Naive thymus-derived CD8-positive, alpha-beta T cell (primary cell): ENCODE results near the gene DACH2. TPM values are rescaled to one million over a fixed set of nuclear protein-coding genes. Genes with fewer than 3 reads are reported as not detected.

Experiments used
- polyA plus RNA-seq, 3 donors: library from polyadenylated mRNA; unstranded; fragments of 300-500 nt; fragmentation: Illumina TruSeq; gene quantifications; one replicate each; pipeline ENCODE4 v1.2.3, GENCODE V29; 2021
- total RNA-seq, 8 experiments: library from RNA in 2 of 8; stranded (reverse) in 2 of 8; gene quantifications; one replicate each; pipeline ENCODE4 v1.2.3 and lab custom pipeline; 2021 to 2026

Gene DACH2
- total and polyA plus RNA-seq, 5 experiments from 2014 or later, result not detected

Other genes with a start within 250 kb of the DACH2 start
- gene CHM, start 100.9 kb upstream of the DACH2 start, total RNA-seq, result 10 to 100 TPM; 20.4 to 21.8 TPM
- gene CHM, start 100.9 kb upstream of the DACH2 start, polyA plus RNA-seq, result 1 to 10 TPM; 5.3 to 6.7 (median 6.0) TPM